ENCODE data around the gene SMIM38.

GRCh38 chr11:69162505-69162904, 6.8 kb downstream of the SMIM38 start:
- TF ChIP-seq CTCF (IDR thresholded peaks at IDR 0.05) (no peak), POLR2A (IDR thresholded peaks at IDR 0.05) (no peak)
